PC-3 (cell line): ENCODE data around the gene PLSCR1. TPM values are rescaled to one million over a fixed set of nuclear protein-coding genes. Genes with fewer than 3 reads are reported as not detected.

Experiments
- ATAC-seq: fragments of 200-7000 bp; cut with Tn5 transposase; 2 replicates; pipeline ENCODE4 v1.9.1; 2020; ENCODE audit warnings: mild to moderate bottlenecking, moderate library complexity
- Bru-seq: library from RNA; stranded (reverse); fragments of 400-500 nt; gene quantifications from one replicate; lab custom pipeline; 2021; lab: Mats Ljungman, UMichigan
- BruChase-seq, 2 experiments: library from RNA; stranded (reverse); fragments of 400-500 nt; gene quantifications; one replicate each; lab custom pipeline; 2021; lab: Mats Ljungman, UMichigan
- BruUV-seq: library from RNA; stranded (reverse); fragments of 400-500 nt; replicated peaks from 2 replicates; lab custom pipeline; 2021; lab: Mats Ljungman, UMichigan
- CTCF ChIA-PET: fragments of 300-600 bp; sonication (Branson Sonifier 250); formaldehyde crosslinking; loops from one replicate; lab custom pipeline; 2022; ENCODE audit warnings: antibody characterized with exemption; lab: Charles Lee
- POLR2A ChIA-PET: fragments of 300-600 bp; sonication (Branson Sonifier 250); formaldehyde crosslinking; loops from one replicate; lab custom pipeline; 2022; ENCODE audit warnings: antibody characterized with exemption; ENCODE audit not compliant: unreplicated experiment; lab: Charles Lee
- DNase-seq: peaks from one replicate; pipeline ENCODE4 v3.0.0-alpha.2; 2015
- H2AFZ ChIP-seq: fragments of 300-600 bp; sonication (generic); 2 replicates; pipeline ENCODE4 v1.6.0; 2016; ENCODE audit warnings: antibody characterized with exemption, low read length
- H3F3A ChIP-seq: fragments of 300-600 bp; sonication (generic); one replicate; pipeline ENCODE4 v1.6.0; 2017; ENCODE audit warnings: antibody characterized with exemption, low read length, control low read depth, mild to moderate bottlenecking; ENCODE audit not compliant: unreplicated experiment
- H3K27ac ChIP-seq: fragments of 300-600 bp; sonication (generic); 2 replicates; pipeline ENCODE4 v1.5.1; 2016; ENCODE audit warnings: mild to moderate bottlenecking, low read length
- H3K27me3 ChIP-seq: fragments of 300-600 bp; sonication (generic); 2 replicates; pipeline ENCODE4 v1.6.1; 2016; ENCODE audit warnings: low read length, mixed read lengths
- H3K36me3 ChIP-seq: fragments of 300-600 bp; sonication (generic); 2 replicates; pipeline ENCODE4 v1.6.1; 2016; ENCODE audit warnings: low read depth, mixed run types, low read length, mixed read lengths
- H3K4me1 ChIP-seq: fragments of 300-600 bp; sonication (generic); 2 replicates; pipeline ENCODE4 v1.5.1; 2016; ENCODE audit warnings: low read length; ENCODE audit not compliant: insufficient read depth
- H3K4me2 ChIP-seq: fragments of 300-600 bp; sonication (generic); 2 replicates; pipeline ENCODE4 v1.6.0; 2016; ENCODE audit warnings: low read length
- H3K4me3 ChIP-seq: fragments of 300-600 bp; sonication (generic); 2 replicates; pipeline ENCODE4 v1.5.1; 2016; ENCODE audit warnings: mild to moderate bottlenecking, low read length, mixed read lengths
- H3K79me2 ChIP-seq: fragments of 300-600 bp; sonication (generic); 2 replicates; pipeline ENCODE4 v1.6.1; 2017; ENCODE audit warnings: low read length, mixed read lengths
- H3K9ac ChIP-seq: fragments of 300-600 bp; sonication (generic); 2 replicates; pipeline ENCODE4 v1.6.0; 2016; ENCODE audit warnings: mild to moderate bottlenecking, low read length
- H3K9me2 ChIP-seq: fragments of 300-600 bp; sonication (generic); replicated peaks from 2 replicates; pipeline ENCODE4 v1.6.1; 2016; ENCODE audit warnings: mixed run types, low read length, mixed read lengths
- H3K9me3 ChIP-seq: fragments of 300-600 bp; sonication (generic); 2 replicates; pipeline ENCODE4 v1.6.1; 2016; ENCODE audit warnings: low read length, mixed read lengths
- H4K20me1 ChIP-seq: fragments of 300-600 bp; sonication (generic); 2 replicates; pipeline ENCODE4 v1.6.1; 2016; ENCODE audit warnings: low read length, mixed read lengths
- EZH2 ChIP-seq: fragments of 300-600 bp; sonication (generic); IDR thresholded peaks from one replicate; pipeline ENCODE4 v1.6.1; 2017; ENCODE audit warnings: antibody characterized with exemption, mild to moderate bottlenecking, low read length; ENCODE audit not compliant: unreplicated experiment
- EZH2phosphoT487 ChIP-seq: fragments of 300-600 bp; sonication (generic); IDR thresholded peaks from 2 replicates; pipeline ENCODE4 v1.6.1; 2018; ENCODE audit warnings: mild to moderate bottlenecking, antibody characterized with exemption, low read length, borderline replicate concordance
- intact Hi-C: fragments of 100-400 bp; cut with micrococcal nuclease; formaldehyde crosslinking; loops from 2 replicates; pipeline ENCODE4 v1.9.0; 2023
- long read RNA-seq: library from polyadenylated mRNA; unstranded; transcript quantifications from one replicate; pipeline ENCODE4 v2.0.0, GENCODE V29; 2021; ENCODE audit not compliant: unreplicated experiment
- total RNA-seq: library from RNA; depleted of rRNA; stranded (reverse); fragments of >200 nt; gene quantifications from 2 replicates; pipeline ENCODE4 v1.2.3, GENCODE V29; 2014; rRNA removed
- TF ChIP-seq, protein P1 (sequence below): fragments of 300-600 bp; sonication (generic); conservative IDR thresholded peaks from 2 replicates; pipeline ENCODE4 v1.5.1; 2017; ENCODE audit warnings: antibody characterized with exemption, low read depth, mild to moderate bottlenecking, low read length

PLSCR1 gene, protein sequence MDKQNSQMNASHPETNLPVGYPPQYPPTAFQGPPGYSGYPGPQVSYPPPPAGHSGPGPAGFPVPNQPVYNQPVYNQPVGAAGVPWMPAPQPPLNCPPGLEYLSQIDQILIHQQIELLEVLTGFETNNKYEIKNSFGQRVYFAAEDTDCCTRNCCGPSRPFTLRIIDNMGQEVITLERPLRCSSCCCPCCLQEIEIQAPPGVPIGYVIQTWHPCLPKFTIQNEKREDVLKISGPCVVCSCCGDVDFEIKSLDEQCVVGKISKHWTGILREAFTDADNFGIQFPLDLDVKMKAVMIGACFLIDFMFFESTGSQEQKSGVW
- total RNA-seq (31.4 and 48.8 TPM in 2 replicates), Bru-seq, nascent RNA (percentile 93 among the genes with signal in this experiment), BruChase-seq, experiment 1, labeled RNA remaining after a 6-hour chase (percentile 83 among the genes with signal in this experiment), BruChase-seq, experiment 2, labeled RNA remaining after a 2-hour chase (percentile 98 among the genes with signal in this experiment)
- long read RNA-seq, transcript PLSCR1-201 (9 exons, 2,233 nt) = major isoform, 143 of 207 reads
- long read RNA-seq, transcript PLSCR1-202 (8 exons, 996 nt) = minor isoform, 16 of 207 reads
- long read RNA-seq, partial matches to known transcripts = 12 of 207 reads
- long read RNA-seq, other reads (novel, unspliced or antisense) = 23 of 207 reads

DNA sequence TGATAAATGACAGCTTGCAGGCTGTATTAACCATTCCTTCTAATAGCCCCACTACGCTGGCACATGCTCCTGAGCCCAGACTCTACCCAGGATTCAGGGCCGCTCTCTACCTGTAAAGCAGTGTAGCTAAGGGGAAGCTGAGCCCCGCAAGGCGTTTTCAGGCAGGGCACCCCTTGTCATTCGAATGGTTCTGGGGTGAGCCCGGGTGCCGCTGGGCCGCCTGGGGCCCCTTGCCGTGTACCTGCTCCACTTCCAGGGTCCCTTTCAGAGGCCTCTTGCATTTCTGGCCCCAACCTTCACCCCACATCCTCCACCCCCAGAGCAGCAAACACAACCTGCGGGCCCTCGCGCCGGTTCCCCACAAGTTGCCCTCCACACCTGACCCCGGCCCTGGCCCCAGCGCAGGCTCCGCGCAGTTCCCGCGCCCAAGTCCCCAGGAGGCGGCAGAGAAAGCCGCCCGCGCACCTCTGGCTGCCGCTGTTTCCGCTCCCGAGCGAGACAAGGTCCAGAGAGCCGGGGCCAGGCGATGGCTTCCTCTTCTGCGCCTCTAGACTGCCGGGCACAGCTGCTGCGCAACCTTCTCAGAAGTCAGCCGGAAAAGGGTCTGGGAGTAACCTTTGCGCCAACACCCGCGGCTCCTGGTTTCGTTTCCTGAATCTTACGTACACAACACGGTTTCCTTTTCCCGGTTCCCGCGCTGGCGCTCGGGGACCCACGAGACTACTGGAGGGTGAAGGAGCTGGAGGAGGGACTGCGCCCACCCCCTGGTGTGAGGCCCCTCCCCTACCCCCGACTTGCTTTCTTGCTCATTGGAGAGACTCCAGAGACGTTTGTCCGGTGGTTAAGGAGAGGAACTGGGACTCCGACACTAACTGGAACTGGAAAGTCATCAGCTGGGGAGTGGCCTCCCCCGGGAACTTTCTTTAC, at the start of gene PLSCR1:
Gene PLSCR1 (minus strand): TSS at position 606 of the 927 bp plus-strand sequence. CDS start 8,055 bp downstream, outside the sequence.
- CTCF ChIA-PET = interaction anchor here (0.6 kb wide), 2 partner anchors 38 to 163 kb away, joined by 3 to 4 read pairs; no protein-coding TSS in a partner anchor
- POLR2A ChIA-PET = interaction anchor here (0.6 to 1.3 kb wide), 13 partner anchors 9 to 1697 kb away, joined by 3 to 8 read pairs (median 4); partner anchors contain the start of gene PLSCR2
- BruUV-seq = no TSS peak
- peak within 1 kb of the TSS; percentile 96 for H3K9ac ChIP-seq
- DNase-seq = peak; percentile 98
- H2AFZ ChIP-seq = peak within 1 kb of the TSS; percentile 76
- peak within 1 kb of the TSS; percentile 93 for H3K4me2 ChIP-seq
- H3K4me1 ChIP-seq = peaks cover 32% of the 10 kb centered on the region
- peaks cover 58% of the 10 kb centered on the region for H3K79me2 ChIP-seq
- H3K4me3 ChIP-seq = peak within 1 kb of the TSS; percentile 92
- peak; percentile 84 for ATAC-seq
- intact Hi-C loops = loop anchor here (1.0 to 5.0 kb wide), 3 partner anchors 38 to 168 kb away; partner anchors contain the start of gene PLSCR2
- no peaks in the 10 kb centered on the region for H3K36me3 ChIP-seq
- H3K9me3 ChIP-seq = no peaks in the 10 kb centered on the region
- H3K9me2 ChIP-seq = no peaks in the 10 kb centered on the region
- peaks cover 23% of the 10 kb centered on the region for H4K20me1 ChIP-seq
- no peaks in the 10 kb centered on the region for H3K27me3 ChIP-seq
- TF ChIP-seq, protein P1, sequence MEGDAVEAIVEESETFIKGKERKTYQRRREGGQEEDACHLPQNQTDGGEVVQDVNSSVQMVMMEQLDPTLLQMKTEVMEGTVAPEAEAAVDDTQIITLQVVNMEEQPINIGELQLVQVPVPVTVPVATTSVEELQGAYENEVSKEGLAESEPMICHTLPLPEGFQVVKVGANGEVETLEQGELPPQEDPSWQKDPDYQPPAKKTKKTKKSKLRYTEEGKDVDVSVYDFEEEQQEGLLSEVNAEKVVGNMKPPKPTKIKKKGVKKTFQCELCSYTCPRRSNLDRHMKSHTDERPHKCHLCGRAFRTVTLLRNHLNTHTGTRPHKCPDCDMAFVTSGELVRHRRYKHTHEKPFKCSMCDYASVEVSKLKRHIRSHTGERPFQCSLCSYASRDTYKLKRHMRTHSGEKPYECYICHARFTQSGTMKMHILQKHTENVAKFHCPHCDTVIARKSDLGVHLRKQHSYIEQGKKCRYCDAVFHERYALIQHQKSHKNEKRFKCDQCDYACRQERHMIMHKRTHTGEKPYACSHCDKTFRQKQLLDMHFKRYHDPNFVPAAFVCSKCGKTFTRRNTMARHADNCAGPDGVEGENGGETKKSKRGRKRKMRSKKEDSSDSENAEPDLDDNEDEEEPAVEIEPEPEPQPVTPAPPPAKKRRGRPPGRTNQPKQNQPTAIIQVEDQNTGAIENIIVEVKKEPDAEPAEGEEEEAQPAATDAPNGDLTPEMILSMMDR = no peak
- no peak for TF ChIP-seq EZH2
- TF ChIP-seq EZH2phosphoT487 = no peak
- peak within 1 kb of the TSS; percentile 89 for H3K27ac ChIP-seq
- H3F3A ChIP-seq = no peaks in the 10 kb centered on the region

DNA sequence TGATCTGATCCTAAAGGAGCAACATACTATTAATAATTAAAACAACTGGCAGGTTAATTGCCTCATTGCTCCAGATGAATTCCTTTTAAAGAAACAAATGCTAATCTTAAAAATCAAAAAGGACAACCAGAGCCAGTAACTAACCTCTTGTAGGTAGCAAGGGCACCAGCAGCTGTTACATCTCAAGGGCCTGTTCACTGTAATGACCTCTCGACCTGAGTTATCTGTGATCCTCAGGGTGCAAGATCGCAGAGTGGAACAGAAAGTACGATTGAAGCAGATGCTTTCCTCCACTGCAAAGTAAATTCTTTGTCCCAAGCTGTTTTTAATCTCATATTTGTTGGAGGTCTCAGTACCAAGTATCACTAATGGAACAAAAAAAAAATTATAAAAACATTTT, 49.4 kb upstream of the PLSCR1 start:
- intact Hi-C loops = no loop called here
- ChIA-PET POLR2A (interaction anchor here (0.6 kb wide), 1 partner anchor 8 kb away, joined by 4 read pairs; no protein-coding TSS in a partner anchor), CTCF (no interaction called here)
- no peaks in the 10 kb centered on the region for H3K79me2 ChIP-seq
- BruUV-seq = no TSS peak
- TF ChIP-seq EZH2phosphoT487 (no peak), EZH2 (no peak)
- TF ChIP-seq, protein P1 = no peak
- no peak overlapping the region for H3K4me3 ChIP-seq
- H3K27ac ChIP-seq = no peak overlapping the region
- no peaks in the 10 kb centered on the region for H4K20me1 ChIP-seq
- no peak overlapping the region for H2AFZ ChIP-seq
- no peak overlapping the region for H3K4me2 ChIP-seq
- DNase-seq (no peak), ATAC-seq (no peak)
- H3K4me1 ChIP-seq = 0 out of 2 replicates have a peak, but pooled peaks cover 3% of the 10 kb centered on the region
- H3K9ac ChIP-seq = no peak overlapping the region
- no peaks in the 10 kb centered on the region for H3K9me2 ChIP-seq
- H3K36me3 ChIP-seq = no peaks in the 10 kb centered on the region
- H3K9me3 ChIP-seq = no peaks in the 10 kb centered on the region
- H3F3A ChIP-seq = no peaks in the 10 kb centered on the region
- no peaks in the 10 kb centered on the region for H3K27me3 ChIP-seq
